ENCODE results near the gene GNRHR. TPM values are rescaled to one million over a fixed set of nuclear protein-coding genes. Genes with fewer than 3 reads are reported as not detected.

Gene GNRHR
- total and polyA plus RNA-seq, 2 of the 4 experiments (the other 2 are of a cell fraction) = not detected

- 40% methylated on average over 1 of the region's 2 CpGs; no CpG with 5 or more reads in 1 of the 2 experiments for WGBS, 2 experiments (ENCODE audit: extremely low coverage in 2 of 2, insufficient read length in 1 of 2)
- no peak overlapping the region for H2BK120ac ChIP-seq (ENCODE audit: low read depth, low read length)
- no peak overlapping the region for H3K18ac ChIP-seq (ENCODE audit: low read depth, low read length)
- H4K8ac ChIP-seq (ENCODE audit: low read depth in 2 of 2, low read length in 2 of 2) = no peak overlapping the region
- H2AK9ac ChIP-seq (replicated peaks; ENCODE audit: low read depth, low read length, poor library complexity) = no peak overlapping the region
- H3K14ac ChIP-seq (replicated peaks; ENCODE audit: low read depth, low read length) = no peak overlapping the region
- H2BK15ac ChIP-seq (ENCODE audit: low read depth, low read length) = no peak overlapping the region
- DNase-seq (no peak), ATAC-seq (ENCODE audit: low read depth) (no peak)
- H2AFZ ChIP-seq (replicated peaks; ENCODE audit: low read length, poor library complexity) = no peak overlapping the region
- H3K9me1 ChIP-seq (ENCODE audit: insufficient read depth, low read length) = no peaks in the 10 kb centered on the region
- no peaks in the 10 kb centered on the region for H4K20me1 ChIP-seq (ENCODE audit: insufficient read depth, low read length)
- no peak overlapping the region for H3K56ac ChIP-seq (ENCODE audit: extremely low read depth, insufficient read depth, low read length)
- TF ChIP-seq CTCF (conservative IDR thresholded peaks at IDR 0.05; ENCODE audit: low read depth, low read length) = no peak
- TF ChIP-seq MAZ (IDR thresholded peaks at IDR 0.05; ENCODE audit: borderline replicate concordance, low read depth, low read length) = no peak
- TF ChIP-seq MXI1 (IDR thresholded peaks at IDR 0.05; ENCODE audit: borderline replicate concordance, low read depth, low read length) = no peak
- H4K5ac ChIP-seq (ENCODE audit: low read depth, low read length) = no peak overlapping the region
- H3K4me1 ChIP-seq (ENCODE audit: control insufficient read depth, insufficient read depth, low read length) = no peaks in the 10 kb centered on the region
- no peak overlapping the region for H3K4me2 ChIP-seq (ENCODE audit: low read depth, low read length)
- H2BK5ac ChIP-seq (ENCODE audit: low read depth, low read length, poor library complexity, severe bottlenecking) = no peak overlapping the region
- no peaks in the 10 kb centered on the region for H3K36me3 ChIP-seq (ENCODE audit: control insufficient read depth, insufficient read depth, low read length)
- in situ Hi-C loops (cut with MboI; ENCODE audit: low sequenced_read_pairs) = no loop called here
- no peaks in the 10 kb centered on the region for H3K27me3 ChIP-seq (ENCODE audit: control insufficient read depth, insufficient read depth, low read length)
- intact Hi-C loops (cut with micrococcal nuclease) = no loop called here
- H4K91ac ChIP-seq (ENCODE audit: insufficient read depth, low read depth, low read length) = no peak overlapping the region
- no peak overlapping the region for H3K4me3 ChIP-seq (ENCODE audit: insufficient read depth, low read depth, low read length)
- no peak overlapping the region for H3K9ac ChIP-seq (ENCODE audit: low read depth, low read length)
- H3K79me1 ChIP-seq (ENCODE audit: low read depth in 1 of 2, low read length in 2 of 2) = no peaks in the 10 kb centered on the region
- no peaks in the 10 kb centered on the region for H3K9me3 ChIP-seq (ENCODE audit: control insufficient read depth, insufficient read depth, low read length)
- BruUV-seq (replicated peaks) = no TSS peak
- dilution Hi-C loops (cut with HindIII; ENCODE audit: low sequenced_read_pairs, unreplicated experiment) = no loop called here
- H2BK20ac ChIP-seq (ENCODE audit: low read depth, low read length) = no peak overlapping the region
- ChIA-PET POLR2A (ENCODE audit: unreplicated experiment) (no interaction called here), CTCF (no interaction called here)
- H3K23ac ChIP-seq (ENCODE audit: low read depth, low read length) = no peak overlapping the region
- no peak overlapping the region for H3K4ac ChIP-seq (ENCODE audit: low read depth, low read length)
- no peak overlapping the region for H3K27ac ChIP-seq (ENCODE audit: insufficient read depth, low read length)
- no peak overlapping the region for H2AK5ac ChIP-seq (ENCODE audit: low read depth, low read length)
Measured at GRCh38 chr4:67787311-67787710, 33.1 kb upstream of the GNRHR start.

Measured in IMR-90 (cell line).